HepG2 (cell line): ENCODE results near the gene ITCH. TPM values are rescaled to one million over a fixed set of nuclear protein-coding genes. Genes with fewer than 3 reads are reported as not detected.
A peak's percentile ranks its signal among the peaks of the same experiment; 100 is the strongest.

Source experiments
- AGO1 ChIP-seq: fragments of 200-400 bp; formaldehyde crosslinking; IDR thresholded peaks from 2 replicates; pipeline ENCODE4 v1.6.1; 2017; ENCODE audit warnings: mild to moderate bottlenecking, low read depth, low read length, moderate library complexity; ENCODE audit not compliant: poor library complexity, severe bottlenecking
- AHR ChIP-seq: IDR thresholded peaks from 2 replicates; pipeline ENCODE4 v1.6.1; 2018; ENCODE audit warnings: missing genetic modification reagents, missing compliant biosample characterization
- ATF1 ChIP-seq: IDR thresholded peaks from 2 replicates; pipeline ENCODE4 v1.6.1; 2016; ENCODE audit warnings: mild to moderate bottlenecking, control low read depth
- IRX3 ChIP-seq: sonication (generic); formaldehyde crosslinking; IDR thresholded peaks from 2 replicates; pipeline ENCODE4 v1.8.1; 2023; ENCODE audit warnings: mild to moderate bottlenecking, low read depth, missing genetic modification reagents, borderline replicate concordance
- KAT7 ChIP-seq: IDR thresholded peaks from 2 replicates; pipeline ENCODE4 v1.6.1; 2018; ENCODE audit warnings: borderline replicate concordance, missing compliant biosample characterization
- MED8 ChIP-seq: sonication (generic); formaldehyde crosslinking; IDR thresholded peaks from 2 replicates; pipeline ENCODE4 v1.8.1; 2023; ENCODE audit warnings: mild to moderate bottlenecking, missing genetic modification reagents; ENCODE audit not compliant: insufficient replicate concordance
- POGZ ChIP-seq: sonication (generic); formaldehyde crosslinking; IDR thresholded peaks from 2 replicates; pipeline ENCODE4 v1.4.0; 2020; ENCODE audit warnings: mild to moderate bottlenecking, missing genetic modification reagents
- ZBTB2 ChIP-seq: sonication (generic); formaldehyde crosslinking; IDR thresholded peaks from 2 replicates; pipeline ENCODE4 v1.8.0; 2022; ENCODE audit warnings: low read depth, missing genetic modification reagents
- ZBTB42 ChIP-seq: sonication (generic); formaldehyde crosslinking; IDR thresholded peaks from 2 replicates; pipeline ENCODE4 v1.5.0; 2020; ENCODE audit warnings: mild to moderate bottlenecking, missing genetic modification reagents
- ZMAT3 ChIP-seq: sonication (generic); formaldehyde crosslinking; conservative IDR thresholded peaks from 2 replicates; pipeline ENCODE4 v1.7.0; 2021; ENCODE audit warnings: missing genetic modification reagents
- ZNF30 ChIP-seq: sonication (generic); formaldehyde crosslinking; IDR thresholded peaks from 2 replicates; pipeline ENCODE4 v1.5.0; 2020; ENCODE audit warnings: mild to moderate bottlenecking, missing genetic modification reagents
- ZNF589 ChIP-seq: sonication (generic); formaldehyde crosslinking; conservative IDR thresholded peaks from 2 replicates; pipeline ENCODE4 v1.8.0; 2022; ENCODE audit warnings: mild to moderate bottlenecking, moderate library complexity, missing genetic modification reagents
- ZNF607 ChIP-seq: sonication (generic); formaldehyde crosslinking; IDR thresholded peaks from 2 replicates; pipeline ENCODE4 v1.5.1; 2020; ENCODE audit warnings: missing genetic modification reagents, mild to moderate bottlenecking, borderline replicate concordance
- polyA plus RNA-seq, 8 experiments: library from polyadenylated mRNA; depleted of rRNA in 3 of 8; stranded (reverse) in 7 of 8; unstranded in 1 of 8; fragments of >200 nt; fragmentation: Illumina TruSeq in 4 of 8; extraction: Trizol in 4 of 8; gene quantifications; 2 replicates each; pipeline versions ENCODE4 v1.2.1 to v1.2.3, GENCODE V29; 2011 to 2016; ENCODE audit warnings: low read depth in 4 of 8, missing spikeins in 1 of 8, mixed read lengths in 1 of 8; ENCODE audit not compliant: insufficient read depth in 1 of 8
- total RNA-seq, 5 experiments: library from RNA; depleted of rRNA; stranded (reverse); fragments of >200 nt; fragmentation: Illumina TruSeq; extraction: Trizol; gene quantifications; 2 replicates each; pipeline ENCODE4 v1.2.3, GENCODE V29; 2016; ENCODE audit warnings: low read depth in 1 of 5
- TF ChIP-seq, protein P1 (sequence below): sonication (generic); formaldehyde crosslinking; IDR thresholded peaks from 2 replicates; pipeline ENCODE4 v1.4.0; 2020; ENCODE audit warnings: missing genetic modification reagents, borderline replicate concordance
- TF ChIP-seq, protein P2 (sequence below): sonication (generic); formaldehyde crosslinking; IDR thresholded peaks from 2 replicates; pipeline ENCODE4 v1.4.0; 2020; ENCODE audit warnings: missing genetic modification reagents, mild to moderate bottlenecking, borderline replicate concordance
- TF ChIP-seq, protein P3 (sequence below): sonication (generic); formaldehyde crosslinking; IDR thresholded peaks from 2 replicates; pipeline ENCODE4 v1.5.0; 2020; ENCODE audit warnings: mild to moderate bottlenecking, missing genetic modification reagents

Gene ITCH
- total and polyA plus RNA-seq, 2 of the 13 experiments (the other 11 are each of a cell fraction or from before 2014, with no cell fraction given): 20.5 to 112 TPM

- TF ChIP-seq, protein P1, sequence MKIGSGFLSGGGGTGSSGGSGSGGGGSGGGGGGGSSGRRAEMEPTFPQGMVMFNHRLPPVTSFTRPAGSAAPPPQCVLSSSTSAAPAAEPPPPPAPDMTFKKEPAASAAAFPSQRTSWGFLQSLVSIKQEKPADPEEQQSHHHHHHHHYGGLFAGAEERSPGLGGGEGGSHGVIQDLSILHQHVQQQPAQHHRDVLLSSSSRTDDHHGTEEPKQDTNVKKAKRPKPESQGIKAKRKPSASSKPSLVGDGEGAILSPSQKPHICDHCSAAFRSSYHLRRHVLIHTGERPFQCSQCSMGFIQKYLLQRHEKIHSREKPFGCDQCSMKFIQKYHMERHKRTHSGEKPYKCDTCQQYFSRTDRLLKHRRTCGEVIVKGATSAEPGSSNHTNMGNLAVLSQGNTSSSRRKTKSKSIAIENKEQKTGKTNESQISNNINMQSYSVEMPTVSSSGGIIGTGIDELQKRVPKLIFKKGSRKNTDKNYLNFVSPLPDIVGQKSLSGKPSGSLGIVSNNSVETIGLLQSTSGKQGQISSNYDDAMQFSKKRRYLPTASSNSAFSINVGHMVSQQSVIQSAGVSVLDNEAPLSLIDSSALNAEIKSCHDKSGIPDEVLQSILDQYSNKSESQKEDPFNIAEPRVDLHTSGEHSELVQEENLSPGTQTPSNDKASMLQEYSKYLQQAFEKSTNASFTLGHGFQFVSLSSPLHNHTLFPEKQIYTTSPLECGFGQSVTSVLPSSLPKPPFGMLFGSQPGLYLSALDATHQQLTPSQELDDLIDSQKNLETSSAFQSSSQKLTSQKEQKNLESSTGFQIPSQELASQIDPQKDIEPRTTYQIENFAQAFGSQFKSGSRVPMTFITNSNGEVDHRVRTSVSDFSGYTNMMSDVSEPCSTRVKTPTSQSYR (CRISPR knock-in tag): no peak
- no peak for TF ChIP-seq ATF1 (CRISPR knock-in tag)
- TF ChIP-seq ZBTB42: no peak
- no peak for TF ChIP-seq ZBTB2
- no peak for TF ChIP-seq ZMAT3 (CRISPR knock-in tag)
- TF ChIP-seq KAT7 (CRISPR knock-in tag): no peak
- TF ChIP-seq, protein P2, sequence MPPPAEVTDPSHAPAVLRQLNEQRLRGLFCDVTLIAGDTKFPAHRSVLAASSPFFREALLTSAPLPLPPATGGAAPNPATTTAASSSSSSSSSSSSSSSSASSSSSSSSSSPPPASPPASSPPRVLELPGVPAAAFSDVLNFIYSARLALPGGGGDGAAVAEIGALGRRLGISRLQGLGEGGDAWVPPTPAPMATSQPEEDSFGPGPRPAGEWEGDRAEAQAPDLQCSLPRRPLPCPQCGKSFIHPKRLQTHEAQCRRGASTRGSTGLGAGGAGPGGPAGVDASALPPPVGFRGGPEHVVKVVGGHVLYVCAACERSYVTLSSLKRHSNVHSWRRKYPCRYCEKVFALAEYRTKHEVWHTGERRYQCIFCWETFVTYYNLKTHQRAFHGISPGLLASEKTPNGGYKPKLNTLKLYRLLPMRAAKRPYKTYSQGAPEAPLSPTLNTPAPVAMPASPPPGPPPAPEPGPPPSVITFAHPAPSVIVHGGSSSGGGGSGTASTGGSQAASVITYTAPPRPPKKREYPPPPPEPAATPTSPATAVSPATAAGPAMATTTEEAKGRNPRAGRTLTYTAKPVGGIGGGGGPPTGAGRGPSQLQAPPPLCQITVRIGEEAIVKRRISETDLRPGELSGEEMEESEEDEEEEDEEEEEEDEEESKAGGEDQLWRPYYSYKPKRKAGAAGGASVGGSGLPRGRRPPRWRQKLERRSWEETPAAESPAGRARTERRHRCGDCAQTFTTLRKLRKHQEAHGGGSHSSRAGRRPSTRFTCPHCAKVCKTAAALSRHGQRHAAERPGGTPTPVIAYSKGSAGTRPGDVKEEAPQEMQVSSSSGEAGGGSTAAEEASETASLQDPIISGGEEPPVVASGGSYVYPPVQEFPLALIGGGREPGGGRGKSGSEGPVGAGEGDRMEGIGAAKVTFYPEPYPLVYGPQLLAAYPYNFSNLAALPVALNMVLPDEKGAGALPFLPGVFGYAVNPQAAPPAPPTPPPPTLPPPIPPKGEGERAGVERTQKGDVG (CRISPR knock-in tag): peak; percentile 80; the same call in 1 of the 2 replicates
- TF ChIP-seq MED8 (CRISPR knock-in tag): peak; percentile 44
- no peak for TF ChIP-seq IRX3 (CRISPR knock-in tag)
- TF ChIP-seq ZNF607 (CRISPR knock-in tag): 0 out of 2 replicates have a peak, but pooled peaks have one; percentile 60
- TF ChIP-seq, protein P3, sequence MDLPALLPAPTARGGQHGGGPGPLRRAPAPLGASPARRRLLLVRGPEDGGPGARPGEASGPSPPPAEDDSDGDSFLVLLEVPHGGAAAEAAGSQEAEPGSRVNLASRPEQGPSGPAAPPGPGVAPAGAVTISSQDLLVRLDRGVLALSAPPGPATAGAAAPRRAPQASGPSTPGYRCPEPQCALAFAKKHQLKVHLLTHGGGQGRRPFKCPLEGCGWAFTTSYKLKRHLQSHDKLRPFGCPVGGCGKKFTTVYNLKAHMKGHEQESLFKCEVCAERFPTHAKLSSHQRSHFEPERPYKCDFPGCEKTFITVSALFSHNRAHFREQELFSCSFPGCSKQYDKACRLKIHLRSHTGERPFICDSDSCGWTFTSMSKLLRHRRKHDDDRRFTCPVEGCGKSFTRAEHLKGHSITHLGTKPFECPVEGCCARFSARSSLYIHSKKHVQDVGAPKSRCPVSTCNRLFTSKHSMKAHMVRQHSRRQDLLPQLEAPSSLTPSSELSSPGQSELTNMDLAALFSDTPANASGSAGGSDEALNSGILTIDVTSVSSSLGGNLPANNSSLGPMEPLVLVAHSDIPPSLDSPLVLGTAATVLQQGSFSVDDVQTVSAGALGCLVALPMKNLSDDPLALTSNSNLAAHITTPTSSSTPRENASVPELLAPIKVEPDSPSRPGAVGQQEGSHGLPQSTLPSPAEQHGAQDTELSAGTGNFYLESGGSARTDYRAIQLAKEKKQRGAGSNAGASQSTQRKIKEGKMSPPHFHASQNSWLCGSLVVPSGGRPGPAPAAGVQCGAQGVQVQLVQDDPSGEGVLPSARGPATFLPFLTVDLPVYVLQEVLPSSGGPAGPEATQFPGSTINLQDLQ: no peak
- TF ChIP-seq AGO1: peak; percentile 64
- no peak for TF ChIP-seq ZNF30 (CRISPR knock-in tag)
- TF ChIP-seq ZNF589 (CRISPR knock-in tag): no peak
- peak; percentile 44; the same call in 1 of the 2 replicates for TF ChIP-seq POGZ (CRISPR knock-in tag)
- no peak for TF ChIP-seq AHR (CRISPR knock-in tag)
These were observed 160.1 kb downstream of the ITCH start (continued) for GRCh38 chr20:34522969-34523871.
